H1 (cell line): ENCODE data around the gene RSPH9. TPM values are rescaled to one million over a fixed set of nuclear protein-coding genes. Genes with fewer than 3 reads are reported as not detected.

Experiments used
- CREB1 ChIP-seq: IDR thresholded peaks from 2 replicates; pipeline ENCODE4 v1.6.1; 2012; ENCODE audit warnings: inconsistent platforms
- RNF2 ChIP-seq: fragments of 200-900, 300-1000 bp; sonication (generic); IDR thresholded peaks from 2 replicates; pipeline ENCODE4 v1.7.1; 2016; ENCODE audit warnings: borderline replicate concordance, low read depth, mild to moderate bottlenecking, antibody characterized with exemption, low read length; ENCODE audit not compliant: poor library complexity, severe bottlenecking; ENCODE audit errors: missing control alignments
- TBP ChIP-seq: IDR thresholded peaks from 2 replicates; pipeline ENCODE4 v1.6.1; 2011; ENCODE audit warnings: low read depth, low read length, improper control_type of control experiment
- polyA plus RNA-seq, 7 experiments: library from polyadenylated mRNA; depleted of rRNA in 3 of 7; stranded (reverse) in 5 of 7; unstranded in 2 of 7; fragments of >200 nt in 5 of 7; fragments of 200-250 nt in 2 of 7; gene quantifications; 1 replicate in 5 of 7; 2 replicates in 1 of 7; 4 replicates in 1 of 7; pipeline versions ENCODE4 v1.2.1 to v1.2.3, GENCODE V29; 2011 to 2013; ENCODE audit warnings: missing spikeins in 2 of 7, mixed read lengths in 2 of 7
- total RNA-seq: library from RNA; stranded (reverse); fragmentation: NEBNext Ultra II Directional; extraction: Animal tissue kit (Norgen Biotek cat#: 25700); gene quantifications from 2 replicates; pipeline ENCODE4 v1.2.1, GENCODE V29; 2021
- TF ChIP-seq, protein P1 (sequence below): IDR thresholded peaks from 2 replicates; pipeline ENCODE4 v1.6.1; 2012; ENCODE audit warnings: low read length, inconsistent platforms
- TF ChIP-seq, protein P2 (sequence below), 3 experiments: IDR thresholded peaks; 1 replicate in 2 of 3; 2 replicates in 1 of 3; pipeline versions ENCODE4 v1.5.1 to v1.6.1; 2011; ENCODE audit warnings: low read length in 3 of 3, mild to moderate bottlenecking in 3 of 3, inconsistent platforms in 2 of 3, low read depth in 1 of 3, moderate library complexity in 1 of 3; ENCODE audit not compliant: insufficient read depth in 1 of 3; ENCODE audit errors: control extremely low read depth in 1 of 3

RSPH9 gene
- total and polyA plus RNA-seq, 2 of the 8 experiments (the other 6 are each of a cell fraction or from before 2014, with no cell fraction given) = 0.15 to 0.23 TPM

DNA sequence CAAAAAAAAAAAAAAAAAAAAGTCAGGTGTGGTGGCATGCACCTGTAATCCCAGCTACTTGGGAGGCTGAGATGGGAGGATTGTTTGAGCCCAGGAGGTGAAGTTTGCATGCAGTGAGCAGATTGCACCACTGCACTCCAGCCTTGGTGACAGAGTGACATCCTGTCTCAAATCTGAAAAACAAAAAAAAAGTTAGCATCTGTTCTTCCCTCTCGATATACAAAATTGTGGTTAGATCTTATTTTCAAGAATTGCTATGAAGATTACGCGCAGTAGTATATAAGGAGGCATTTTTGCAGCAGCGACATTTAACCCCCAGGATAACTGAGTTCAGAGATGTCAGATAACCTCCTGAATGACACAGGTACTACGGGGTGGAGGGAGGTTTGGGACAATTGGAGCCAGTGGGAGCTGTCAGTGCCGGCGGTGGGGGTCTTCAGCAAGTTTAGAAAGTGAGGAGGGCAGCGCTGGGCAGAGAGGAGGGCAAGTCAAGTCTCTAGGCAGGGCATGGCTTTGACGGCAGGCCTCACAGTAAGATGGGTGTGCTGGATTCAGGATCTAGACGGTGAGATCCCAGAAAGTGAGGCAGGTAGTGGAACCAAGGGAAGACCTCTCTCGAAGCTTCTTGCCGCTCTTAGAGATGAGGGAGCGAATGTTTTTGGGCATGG is 68.9 kb downstream of the RSPH9 start (continued):
- TF ChIP-seq CREB1 = no peak
- TF ChIP-seq TBP = no peak
- TF ChIP-seq, protein P1, sequence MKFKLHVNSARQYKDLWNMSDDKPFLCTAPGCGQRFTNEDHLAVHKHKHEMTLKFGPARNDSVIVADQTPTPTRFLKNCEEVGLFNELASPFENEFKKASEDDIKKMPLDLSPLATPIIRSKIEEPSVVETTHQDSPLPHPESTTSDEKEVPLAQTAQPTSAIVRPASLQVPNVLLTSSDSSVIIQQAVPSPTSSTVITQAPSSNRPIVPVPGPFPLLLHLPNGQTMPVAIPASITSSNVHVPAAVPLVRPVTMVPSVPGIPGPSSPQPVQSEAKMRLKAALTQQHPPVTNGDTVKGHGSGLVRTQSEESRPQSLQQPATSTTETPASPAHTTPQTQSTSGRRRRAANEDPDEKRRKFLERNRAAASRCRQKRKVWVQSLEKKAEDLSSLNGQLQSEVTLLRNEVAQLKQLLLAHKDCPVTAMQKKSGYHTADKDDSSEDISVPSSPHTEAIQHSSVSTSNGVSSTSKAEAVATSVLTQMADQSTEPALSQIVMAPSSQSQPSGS = no peak
- no peak for TF ChIP-seq RNF2
- TF ChIP-seq, protein P2, sequence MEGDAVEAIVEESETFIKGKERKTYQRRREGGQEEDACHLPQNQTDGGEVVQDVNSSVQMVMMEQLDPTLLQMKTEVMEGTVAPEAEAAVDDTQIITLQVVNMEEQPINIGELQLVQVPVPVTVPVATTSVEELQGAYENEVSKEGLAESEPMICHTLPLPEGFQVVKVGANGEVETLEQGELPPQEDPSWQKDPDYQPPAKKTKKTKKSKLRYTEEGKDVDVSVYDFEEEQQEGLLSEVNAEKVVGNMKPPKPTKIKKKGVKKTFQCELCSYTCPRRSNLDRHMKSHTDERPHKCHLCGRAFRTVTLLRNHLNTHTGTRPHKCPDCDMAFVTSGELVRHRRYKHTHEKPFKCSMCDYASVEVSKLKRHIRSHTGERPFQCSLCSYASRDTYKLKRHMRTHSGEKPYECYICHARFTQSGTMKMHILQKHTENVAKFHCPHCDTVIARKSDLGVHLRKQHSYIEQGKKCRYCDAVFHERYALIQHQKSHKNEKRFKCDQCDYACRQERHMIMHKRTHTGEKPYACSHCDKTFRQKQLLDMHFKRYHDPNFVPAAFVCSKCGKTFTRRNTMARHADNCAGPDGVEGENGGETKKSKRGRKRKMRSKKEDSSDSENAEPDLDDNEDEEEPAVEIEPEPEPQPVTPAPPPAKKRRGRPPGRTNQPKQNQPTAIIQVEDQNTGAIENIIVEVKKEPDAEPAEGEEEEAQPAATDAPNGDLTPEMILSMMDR (IDR thresholded peaks at IDR 0.05; ENCODE audit: control extremely low read depth in 1 of 3, insufficient read depth in 1 of 3, low read depth in 1 of 3, low read length in 3 of 3) = no peak
